Measurements from ENCODE around the gene TMC4.
"Not testable (repeated sequence)": the region's sequence is repeated elsewhere in the genome, so short reads cannot be mapped to it uniquely, and the experiment has no call there.

TMC4 gene

DNA sequence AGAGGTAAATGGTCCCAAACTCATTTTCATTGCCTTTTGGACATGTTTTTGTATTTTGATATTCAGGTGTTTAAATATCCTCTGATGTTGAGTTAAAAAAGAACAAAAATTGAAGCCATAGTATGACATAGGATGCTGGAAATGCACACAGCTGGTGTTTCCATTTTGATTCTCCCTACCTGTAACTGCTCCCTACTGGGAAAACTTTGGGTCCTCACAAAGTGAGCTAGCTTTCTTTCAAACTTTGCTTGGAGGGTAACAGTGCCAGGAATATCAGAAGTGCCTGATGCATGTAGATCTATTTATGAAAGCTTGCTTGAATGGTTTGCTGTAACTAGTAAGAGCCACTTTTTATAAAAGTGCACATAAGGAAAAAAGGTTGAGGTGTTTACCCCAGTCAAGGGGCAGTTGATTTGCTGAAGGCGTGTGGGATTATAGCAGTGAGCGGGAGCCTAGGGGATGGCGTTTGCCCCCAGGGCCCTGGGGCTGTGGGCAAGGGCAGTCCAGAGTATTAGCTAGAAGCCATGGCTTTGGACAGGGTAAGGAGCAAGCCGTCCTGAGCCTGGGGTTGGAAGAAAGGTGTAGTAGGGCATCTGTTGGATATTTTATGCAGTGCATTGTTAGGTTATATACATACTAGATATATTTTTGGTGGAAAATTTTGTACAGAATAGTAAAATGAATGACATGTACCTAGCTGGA is 32.0 kb upstream of the TMC4 start:
- DNase-seq (ENCODE audit: low read depth in 4 of 4, low spot score in 1 of 4), result no peak

GRCh38 chr19:54203151-54203611 is 30.2 kb upstream of the TMC4 start:
- no peak for DNase-seq (ENCODE audit: low read depth in 4 of 4, low spot score in 1 of 4)

DNA sequence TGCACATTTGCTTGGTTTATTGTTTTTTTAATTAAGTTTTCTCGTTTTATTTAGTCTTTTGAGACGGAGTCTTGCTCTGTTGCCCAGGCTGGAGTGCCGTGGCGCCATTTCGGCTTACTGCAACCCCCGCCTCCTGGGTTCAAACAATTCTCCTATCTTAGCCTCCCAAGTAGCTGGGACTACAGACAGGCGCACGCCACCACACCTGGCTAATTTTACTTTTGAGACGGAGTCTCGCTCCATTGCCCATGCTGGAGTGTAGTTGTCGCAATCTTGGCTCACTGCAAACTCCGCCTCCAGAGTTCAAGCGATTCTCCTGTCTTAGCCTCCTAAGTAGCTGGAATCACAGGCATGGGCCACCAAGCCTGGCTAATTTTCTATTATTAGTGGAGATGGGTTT is 29.0 kb upstream of the TMC4 start:
- no peak for DNase-seq (ENCODE audit: low read depth in 4 of 4, low spot score in 1 of 4)

- DNase-seq (ENCODE audit: low read depth in 4 of 4, low spot score in 1 of 4), result no peak
These were observed 28.3 kb upstream of the TMC4 start for GRCh38 chr19:54201172-54201701.

- no peak for DNase-seq (ENCODE audit: low read depth in 4 of 4, low spot score in 1 of 4)
These were observed 26.4 kb upstream of the TMC4 start for GRCh38 chr19:54199401-54199800.

DNA sequence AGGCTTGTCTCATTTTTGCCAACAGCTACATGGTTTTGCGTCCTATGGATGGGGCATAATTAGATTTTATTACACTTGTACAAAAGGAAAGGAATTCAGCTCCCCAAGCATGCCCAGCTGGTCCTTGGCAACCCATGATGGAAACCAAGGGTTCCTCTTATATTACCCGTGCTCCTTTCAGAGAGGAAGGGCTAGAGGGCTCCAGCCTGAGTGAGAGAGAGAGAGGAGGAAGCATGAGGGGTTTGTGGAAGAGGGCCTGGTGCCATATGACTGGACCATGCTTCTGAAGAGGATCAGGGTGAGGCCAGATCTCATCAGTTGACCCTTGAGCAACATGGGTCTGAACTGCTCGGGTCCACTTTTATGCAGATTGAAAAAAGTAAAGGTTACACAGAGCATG is 24.2 kb upstream of the TMC4 start:
- DNase-seq (ENCODE audit: low read depth in 4 of 4, low spot score in 1 of 4), result no peak

DNA sequence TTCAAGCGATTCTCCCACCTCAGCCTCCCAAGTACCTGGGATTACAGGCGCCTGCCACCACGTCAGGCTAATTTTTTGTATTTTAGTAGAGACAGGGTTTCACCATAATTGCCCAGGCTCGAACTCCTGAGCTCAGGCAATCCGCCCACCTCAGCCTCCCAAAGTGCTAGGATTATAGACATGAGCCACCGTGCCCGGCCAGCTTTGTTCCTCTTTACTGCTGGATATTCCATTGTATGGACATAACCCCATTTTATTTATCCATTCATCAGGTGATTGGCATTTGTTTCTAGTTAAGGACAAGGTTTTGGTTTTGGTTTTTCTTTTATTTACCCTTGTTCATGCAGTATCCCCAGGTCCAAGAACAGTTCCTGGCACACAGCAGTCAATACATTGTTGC is 23.6 kb upstream of the TMC4 start:
- DNase-seq (ENCODE audit: low read depth in 4 of 4, low spot score in 1 of 4), result no peak

DNA sequence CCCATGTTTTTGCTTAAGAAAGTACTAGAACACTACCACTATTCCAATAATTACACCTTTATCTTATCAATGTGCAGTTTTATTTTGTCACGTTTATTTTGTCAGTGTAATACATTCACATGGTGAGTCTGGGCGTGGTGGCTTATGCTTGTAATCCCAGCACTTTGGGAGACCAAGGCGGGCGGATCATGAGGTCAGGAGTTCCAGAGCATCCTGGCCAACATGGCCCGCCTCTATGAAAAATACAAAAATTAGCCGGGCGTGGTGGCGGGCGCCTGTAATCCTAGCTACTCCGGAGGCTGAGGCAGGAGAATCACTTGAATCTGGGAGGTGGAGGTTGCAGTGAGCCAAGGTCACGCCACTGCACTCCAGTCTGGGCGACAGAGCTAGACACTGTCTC is 21.5 kb upstream of the TMC4 start:
- DNase-seq (ENCODE audit: low read depth in 4 of 4, low spot score in 1 of 4), result not testable (repeated sequence)

DNA sequence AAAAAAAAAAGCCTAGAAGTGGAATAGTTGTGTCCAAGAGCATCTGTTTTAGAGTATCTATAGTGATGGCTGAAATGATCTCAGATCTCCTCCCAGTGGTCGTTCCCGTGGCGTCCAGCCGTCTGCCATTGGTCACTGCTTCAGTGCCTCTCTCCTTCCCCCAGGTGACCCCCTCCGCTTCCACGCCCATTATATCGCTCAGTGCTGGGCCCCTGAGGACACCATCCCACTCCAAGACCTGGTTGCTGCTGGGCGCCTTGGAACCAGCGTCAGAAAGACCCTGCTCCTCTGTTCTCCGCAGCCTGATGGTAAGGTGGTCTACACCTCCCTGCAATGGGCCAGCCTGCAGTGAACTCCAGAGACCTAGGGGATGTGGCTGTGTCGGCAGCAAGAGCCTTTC is 20.1 kb upstream of the TMC4 start:
- no peak for DNase-seq (ENCODE audit: low read depth in 4 of 4, low spot score in 1 of 4)

- no peak for DNase-seq (ENCODE audit: low read depth in 4 of 4, low spot score in 1 of 4)
These were observed 19.0 kb upstream of the TMC4 start for GRCh38 chr19:54191811-54192453.

GRCh38 chr19:54191011-54191810 is 18.3 kb upstream of the TMC4 start, which contains the start of gene TSEN34:
Gene TSEN34, plus strand, starts transcription at chr19:54191308. Its CDS starts 57 bp downstream, at chr19:54191365.
- peak; percentile 69 to 85 (median 74) for DNase-seq (ENCODE audit: low read depth in 4 of 4, low spot score in 1 of 4)

GRCh38 chr19:54190503-54191010 is 17.6 kb upstream of the TMC4 start:
- peak; percentile 99 to 100 (median 100) for DNase-seq (ENCODE audit: low read depth in 4 of 4, low spot score in 1 of 4)

- peak; percentile 99 to 100 (median 100) for DNase-seq (ENCODE audit: low read depth in 4 of 4, low spot score in 1 of 4)
These were observed 17.0 kb upstream of the TMC4 start for GRCh38 chr19:54189735-54190502.

DNA sequence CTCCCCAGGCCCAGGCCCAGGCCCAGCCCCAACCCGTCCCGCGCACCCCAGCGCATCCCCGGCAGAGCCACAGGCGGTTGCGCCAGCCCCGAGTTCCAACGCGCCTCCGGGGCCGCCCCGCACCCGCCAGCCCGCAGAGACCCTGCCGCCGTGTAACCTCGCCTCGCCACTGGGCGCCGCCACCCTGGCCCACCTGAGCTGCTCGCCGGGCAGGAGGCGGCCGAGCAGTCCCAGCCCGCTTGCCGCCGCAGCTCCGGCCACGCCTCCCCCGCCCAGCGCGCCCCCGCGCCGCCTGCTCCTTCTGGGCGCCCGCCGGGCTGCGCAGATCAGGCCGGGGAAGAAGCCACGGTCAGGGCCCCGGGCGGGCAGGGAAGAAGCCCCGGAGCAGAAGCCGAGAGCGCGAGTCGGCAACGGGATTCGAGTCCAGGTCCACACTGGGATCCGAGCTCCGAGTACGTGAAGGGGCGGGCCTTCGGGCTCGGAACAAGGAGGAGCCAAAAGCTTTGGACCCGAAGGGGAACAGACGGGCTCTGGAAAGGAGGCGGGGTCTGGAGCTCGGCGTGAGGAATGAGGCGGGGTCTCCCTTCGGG is 16.3 kb upstream of the TMC4 start, which contains the start of gene MBOAT7:
Gene MBOAT7 (minus strand): TSS at position 436 of the 590 bp plus-strand sequence. CDS start 1,072 bp downstream, outside the sequence.
- no peak for DNase-seq (ENCODE audit: low read depth in 4 of 4, low spot score in 1 of 4)

GRCh38 chr19:54188215-54188871 is 15.4 kb upstream of the TMC4 start:
- DNase-seq (ENCODE audit: low read depth in 4 of 4, low spot score in 1 of 4), result peak in 1 of 4 experiments; percentile 47

- DNase-seq (ENCODE audit: low read depth in 4 of 4, low spot score in 1 of 4), result no peak
These were observed 14.0 kb upstream of the TMC4 start for GRCh38 chr19:54186934-54187381.

- no peak for DNase-seq (ENCODE audit: low read depth in 4 of 4, low spot score in 1 of 4)
These were observed 13.4 kb upstream of the TMC4 start for GRCh38 chr19:54186351-54186750.

DNA sequence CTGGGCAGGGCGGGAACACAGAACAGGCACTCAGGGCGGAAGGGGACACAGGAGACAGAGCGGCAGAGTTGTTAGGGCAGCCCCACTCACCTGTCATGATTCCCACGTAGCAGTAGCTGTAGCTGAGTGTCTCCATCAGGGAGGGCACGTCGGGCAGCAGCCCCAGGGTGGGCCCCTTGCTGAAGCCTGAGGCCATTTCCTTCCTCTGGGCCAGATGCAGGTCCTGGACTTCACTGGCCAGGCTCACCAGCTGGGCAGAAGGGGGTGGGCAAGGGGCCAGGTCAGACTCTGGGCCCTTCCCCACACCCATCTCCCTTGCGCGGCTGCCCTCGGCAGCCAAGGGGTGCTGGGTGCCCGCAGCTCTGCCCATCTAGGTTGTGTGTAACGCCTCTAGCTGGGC is 10.5 kb upstream of the TMC4 start:
- DNase-seq (ENCODE audit: low read depth in 4 of 4, low spot score in 1 of 4), result no peak

DNA sequence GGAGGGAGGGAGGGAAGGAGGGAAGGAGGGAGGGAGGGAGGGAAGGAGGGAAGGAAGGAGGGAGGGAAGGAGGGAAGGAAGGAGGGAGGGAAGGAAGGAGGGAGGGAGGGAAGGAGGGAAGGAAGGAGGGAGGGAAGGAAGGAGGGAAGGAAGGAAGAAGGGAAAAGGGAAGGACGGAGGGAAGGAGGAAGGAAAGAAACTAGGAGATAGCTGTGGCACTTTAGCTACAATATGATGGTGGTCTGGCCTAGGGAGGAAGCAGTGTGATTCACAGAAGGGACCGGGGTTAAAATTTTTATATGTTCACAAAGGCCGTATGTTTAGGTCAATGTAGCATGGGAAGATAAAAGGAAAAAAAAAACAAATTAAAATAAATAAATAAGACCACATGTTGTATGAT is 8.9 kb upstream of the TMC4 start:
- DNase-seq (ENCODE audit: low read depth in 4 of 4, low spot score in 1 of 4), result not testable (repeated sequence)

Data from stimulated activated CD4-positive, alpha-beta T cell treated with anti-CD3 and anti-CD28 coated beads, Interleukin-1b, Interleukin-23, amount 100 ng/mL, for 24 hours (primary cell).